Activated T-cell treated with anti-CD3 and anti-CD28 coated beads, Interleukin-2, amount 50 U/mL, for 1 hour (primary cell): ENCODE results near the gene GPR148.

Source experiments
- DNase-seq: peaks from one replicate; pipeline ENCODE4 v3.0.0-alpha.2; 2020

Gene GPR148

GRCh38 chr2:130754811-130755210 lies 25.9 kb downstream of the GPR148 start:
- no peak for DNase-seq

- DNase-seq, result no peak
Observed at GRCh38 chr2:130755256-130756052, 26.6 kb downstream of the GPR148 start, which contains the start of gene AMER3. Gene AMER3, plus strand, starts transcription at chr2:130755540. Its CDS starts 6,533 bp downstream, at chr2:130762073.

- DNase-seq, result no peak
Observed at GRCh38 chr2:130756053-130756873, 27.4 kb downstream of the GPR148 start.

- DNase-seq, result no peak
Observed at GRCh38 chr2:130756874-130757668, 28.2 kb downstream of the GPR148 start.

- DNase-seq, result no peak
Observed at GRCh38 chr2:130759906-130760753, 31.3 kb downstream of the GPR148 start.

GRCh38 chr2:130760754-130761751 lies 32.2 kb downstream of the GPR148 start:
- no peak for DNase-seq

- DNase-seq, result no peak
Observed at GRCh38 chr2:130762031-130762909, 33.4 kb downstream of the GPR148 start.

- no peak for DNase-seq
Observed at GRCh38 chr2:130762910-130763385, 34.1 kb downstream of the GPR148 start.

- no peak for DNase-seq
Observed at GRCh38 chr2:130763405-130763804, 34.5 kb downstream of the GPR148 start.

GRCh38 chr2:130764035-130764820 lies 35.4 kb downstream of the GPR148 start:
- DNase-seq, result no peak

- DNase-seq, result no peak
Observed at GRCh38 chr2:130764821-130765115, 35.9 kb downstream of the GPR148 start.

GRCh38 chr2:130765464-130765863 lies 36.6 kb downstream of the GPR148 start:
- DNase-seq, result no peak

GRCh38 chr2:130766037-130766436 lies 37.2 kb downstream of the GPR148 start:
- no peak for DNase-seq

- DNase-seq, result no peak
Observed at GRCh38 chr2:130766711-130767407, 38.0 kb downstream of the GPR148 start.

- DNase-seq, result no peak
Observed at GRCh38 chr2:130767408-130767775, 38.5 kb downstream of the GPR148 start.

- no peak for DNase-seq
Observed at GRCh38 chr2:130768191-130768855, 39.5 kb downstream of the GPR148 start.

GRCh38 chr2:130769343-130769907 lies 40.6 kb downstream of the GPR148 start:
- DNase-seq, result no peak
